Occipital lobe (tissue), 2 donors: Measurements from ENCODE around the gene ERFL. TPM values are rescaled to one million over a fixed set of nuclear protein-coding genes. Genes with fewer than 3 reads are reported as not detected.
"Not testable (repeated sequence)": the region's sequence is repeated elsewhere in the genome, so short reads cannot be mapped to it uniquely, and the experiment has no call there.

Source experiments
- DNase-seq: peaks from one replicate; lab custom pipeline; 2025; lab: John Stamatoyannopoulos, UW
- total RNA-seq: library from RNA; depleted of rRNA; stranded (reverse); fragments of >200 nt; gene quantifications from one replicate; pipeline ENCODE4 v1.2.3, GENCODE V29; 2014

The ERFL gene
- total RNA-seq, 1 donor from 2014 or later = not detected

GRCh38 chr19:41877916-41878905 lies 50.0 kb downstream of the ERFL start:
- DNase-seq = no peak

- no peak for DNase-seq
These were observed 51.1 kb downstream of the ERFL start, which contains the start of gene CD79A for GRCh38 chr19:41876847-41877832. Gene CD79A, plus strand, starts transcription at chr19:41877279. Its CDS starts 26 bp downstream, at chr19:41877305.

- DNase-seq = not testable (repeated sequence)
These were observed 52.3 kb downstream of the ERFL start for GRCh38 chr19:41875973-41876372.

GRCh38 chr19:41872775-41873647 lies 55.2 kb downstream of the ERFL start:
- DNase-seq = no peak

GRCh38 chr19:41872384-41872774 lies 55.9 kb downstream of the ERFL start:
- DNase-seq = no peak

GRCh38 chr19:41871573-41872383 lies 56.5 kb downstream of the ERFL start:
- DNase-seq = no peak

GRCh38 chr19:41870401-41870873 lies 57.8 kb downstream of the ERFL start:
- no peak for DNase-seq

GRCh38 chr19:41869374-41869955 lies 58.8 kb downstream of the ERFL start:
- no peak for DNase-seq

- DNase-seq = no peak
These were observed 59.3 kb downstream of the ERFL start for GRCh38 chr19:41868989-41869300.

GRCh38 chr19:41868120-41868988 lies 59.9 kb downstream of the ERFL start:
- DNase-seq = no peak

GRCh38 chr19:41866284-41866683 lies 62.0 kb downstream of the ERFL start:
- DNase-seq = no peak

- DNase-seq = no peak
These were observed 63.9 kb downstream of the ERFL start for GRCh38 chr19:41864374-41864773.

GRCh38 chr19:41863209-41863931 lies 64.9 kb downstream of the ERFL start:
- no peak for DNase-seq

- DNase-seq = no peak
These were observed 65.7 kb downstream of the ERFL start for GRCh38 chr19:41862445-41862986.

GRCh38 chr19:41861846-41862245 lies 66.4 kb downstream of the ERFL start:
- DNase-seq = no peak

GRCh38 chr19:41861116-41861768 lies 67.0 kb downstream of the ERFL start:
- DNase-seq = no peak
